GM19452 (cell line): ENCODE data around the gene ARMH4.
"Not testable (repeated sequence)": the region's sequence is repeated elsewhere in the genome, so short reads cannot be mapped to it uniquely, and the experiment has no call there.

Experiments used
- ATAC-seq: cut with Tn5 transposase; IDR thresholded peaks from one replicate; pipeline ENCODE4 v1.9.1; 2021; ENCODE audit not compliant: unreplicated experiment

ARMH4 gene

GRCh38 chr14:58149196-58149595 is 2.8 kb downstream of the ARMH4 start:
- no peak for ATAC-seq

- ATAC-seq, result no peak
These were observed 5.6 kb downstream of the ARMH4 start for GRCh38 chr14:58146399-58146798.

- no peak for ATAC-seq
These were observed 6.1 kb downstream of the ARMH4 start for GRCh38 chr14:58145936-58146335.

- ATAC-seq, result no peak
These were observed 8.9 kb downstream of the ARMH4 start for GRCh38 chr14:58143106-58143505.

- ATAC-seq, result no peak
These were observed 10.1 kb downstream of the ARMH4 start for GRCh38 chr14:58141893-58142292.

GRCh38 chr14:58138714-58139482 is 13.1 kb downstream of the ARMH4 start:
- no peak for ATAC-seq

GRCh38 chr14:58138031-58138713 is 13.8 kb downstream of the ARMH4 start:
- no peak for ATAC-seq

- no peak for ATAC-seq
These were observed 18.3 kb downstream of the ARMH4 start for GRCh38 chr14:58133739-58134138.

GRCh38 chr14:58131386-58131785 is 20.6 kb downstream of the ARMH4 start:
- ATAC-seq, result no peak

- no peak for ATAC-seq
These were observed 21.8 kb downstream of the ARMH4 start for GRCh38 chr14:58130116-58130782.

GRCh38 chr14:58129208-58129607 is 22.8 kb downstream of the ARMH4 start:
- no peak for ATAC-seq

GRCh38 chr14:58128416-58128815 is 23.6 kb downstream of the ARMH4 start:
- no peak for ATAC-seq

- not testable (repeated sequence) for ATAC-seq
These were observed 29.5 kb downstream of the ARMH4 start for GRCh38 chr14:58122546-58122945.

- no peak for ATAC-seq
These were observed 30.4 kb downstream of the ARMH4 start for GRCh38 chr14:58121530-58122186.

GRCh38 chr14:58119381-58119780 is 32.6 kb downstream of the ARMH4 start:
- ATAC-seq, result no peak

- no peak for ATAC-seq
These were observed 33.8 kb downstream of the ARMH4 start for GRCh38 chr14:58118097-58118815.

GRCh38 chr14:58109744-58110143 is 42.3 kb downstream of the ARMH4 start:
- ATAC-seq, result no peak

GRCh38 chr14:58108717-58109116 is 43.3 kb downstream of the ARMH4 start:
- ATAC-seq, result no peak

GRCh38 chr14:58107947-58108552 is 44.0 kb downstream of the ARMH4 start:
- ATAC-seq, result no peak

GRCh38 chr14:58107041-58107440 is 45.0 kb downstream of the ARMH4 start:
- no peak for ATAC-seq
